Fibroblast of pulmonary artery (primary cell): ENCODE results near the gene ZFYVE9.

ENCODE experiments used
- DNase-seq: peaks from one replicate; pipeline ENCODE4 v3.0.0-alpha.2; 2010; ENCODE audit warnings: low read depth
- H3K4me3 ChIP-seq: replicated peaks from 2 replicates; pipeline ENCODE4 v1.5.1; 2011; ENCODE audit warnings: low read depth, mild to moderate bottlenecking, control low read depth, low read length, moderate library complexity
- CTCF ChIP-seq: IDR thresholded peaks from 2 replicates; pipeline ENCODE4 v1.5.1; 2011; ENCODE audit warnings: mild to moderate bottlenecking, control low read depth, low read length, inconsistent platforms; ENCODE audit errors: missing control alignments

The ZFYVE9 gene

GRCh38 chr1:52358851-52359497, 217.1 kb downstream of the ZFYVE9 start:
- no peak for TF ChIP-seq CTCF
- DNase-seq = no peak
- H3K4me3 ChIP-seq = no peak overlapping the region

- H3K4me3 ChIP-seq = no peak overlapping the region
- no peak for TF ChIP-seq CTCF
Observed at GRCh38 chr1:52359676-52360594, 218.0 kb downstream of the ZFYVE9 start.

GRCh38 chr1:52360595-52360968, 218.7 kb downstream of the ZFYVE9 start:
- no peak overlapping the region for H3K4me3 ChIP-seq
- TF ChIP-seq CTCF = no peak
- DNase-seq = no peak

More at GRCh38 chr1:52359676-52360594, 218.0 kb downstream of the ZFYVE9 start:
- DNase-seq = no peak

- no peak for DNase-seq
- TF ChIP-seq CTCF = no peak
- H3K4me3 ChIP-seq = peak overlapping the region; percentile 93
Observed at GRCh38 chr1:52364235-52364839, 222.4 kb downstream of the ZFYVE9 start.

GRCh38 chr1:52365071-52365745, 223.3 kb downstream of the ZFYVE9 start:
- H3K4me3 ChIP-seq = peak overlapping the region; percentile 93
- no peak for TF ChIP-seq CTCF
- DNase-seq = peak; percentile 60

GRCh38 chr1:52365746-52366516, 224.0 kb downstream of the ZFYVE9 start, which contains the start of gene CC2D1B:
Gene CC2D1B, minus strand, starts transcription at chr1:52366205. Its CDS starts 1,585 bp downstream, at chr1:52364620.
- peak within 1 kb of the TSS; percentile 93 for H3K4me3 ChIP-seq
- no peak for TF ChIP-seq CTCF
- peak; percentile 98 for DNase-seq
